HG03571 (cell line): Measurements from ENCODE around the gene NR1I2.

Experiments
- ATAC-seq: cut with Tn5 transposase; IDR thresholded peaks from one replicate; pipeline ENCODE4 v1.9.1; 2021; ENCODE audit not compliant: unreplicated experiment

Gene NR1I2

DNA sequence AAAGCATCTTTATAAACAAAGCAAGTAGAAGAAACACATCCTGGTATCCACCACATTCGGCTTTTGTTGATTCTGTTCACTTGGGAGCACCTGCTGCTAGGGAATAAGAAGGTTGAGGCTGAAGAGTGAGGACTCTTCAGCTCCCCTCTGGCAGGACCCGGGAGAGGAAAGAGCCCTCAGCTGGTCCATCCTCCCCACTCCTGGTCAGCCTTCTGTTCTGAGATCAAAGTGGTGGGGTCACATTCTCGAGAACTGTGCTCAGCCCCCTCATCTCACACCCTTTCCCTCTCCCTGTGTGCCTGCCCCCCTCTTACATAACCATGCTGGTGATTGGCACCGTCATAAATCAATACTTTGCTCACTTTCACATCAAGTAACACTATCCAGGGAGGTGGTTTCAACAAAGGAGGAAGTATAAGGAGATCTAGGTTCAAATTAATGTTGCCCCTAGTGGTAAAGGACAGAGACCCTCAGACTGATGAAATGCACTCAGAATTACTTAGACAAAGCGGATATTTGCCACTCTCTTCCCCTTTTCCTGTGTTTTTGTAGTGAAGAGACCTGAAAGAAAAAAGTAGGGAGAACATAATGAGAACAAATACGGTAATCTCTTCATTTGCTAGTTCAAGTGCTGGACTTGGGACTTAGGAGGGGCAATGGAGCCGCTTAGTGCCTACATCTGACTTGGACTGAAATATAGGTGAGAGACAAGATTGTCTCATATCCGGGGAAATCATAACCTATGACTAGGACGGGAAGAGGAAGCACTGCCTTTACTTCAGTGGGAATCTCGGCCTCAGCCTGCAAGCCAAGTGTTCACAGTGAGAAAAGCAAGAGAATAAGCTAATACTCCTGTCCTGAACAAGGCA lies at the start of gene NR1I2:
NR1I2 (plus strand) TSS at position 772 of the 869 bp plus-strand sequence.
- no peak for ATAC-seq

DNA sequence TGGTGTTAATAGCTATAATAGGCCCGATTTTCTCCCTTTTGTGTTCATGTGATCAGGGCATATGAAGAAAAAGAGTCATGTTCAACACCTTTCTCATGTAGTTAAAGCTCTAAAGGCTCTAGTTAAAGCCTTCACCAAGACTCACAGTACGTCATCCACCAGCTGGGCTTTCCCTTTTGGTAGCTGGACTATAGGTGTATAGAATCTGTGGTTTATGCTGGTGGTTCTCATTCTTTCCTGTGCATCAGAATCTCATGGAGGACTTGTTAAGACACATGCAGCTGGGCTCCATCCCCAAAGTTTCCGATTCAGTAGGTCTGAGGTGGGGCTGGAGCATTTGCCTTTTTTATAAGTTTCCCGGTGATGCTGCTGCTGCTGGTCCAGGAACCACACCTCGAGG lies 48.1 kb upstream of the NR1I2 start:
- ATAC-seq: no peak

DNA sequence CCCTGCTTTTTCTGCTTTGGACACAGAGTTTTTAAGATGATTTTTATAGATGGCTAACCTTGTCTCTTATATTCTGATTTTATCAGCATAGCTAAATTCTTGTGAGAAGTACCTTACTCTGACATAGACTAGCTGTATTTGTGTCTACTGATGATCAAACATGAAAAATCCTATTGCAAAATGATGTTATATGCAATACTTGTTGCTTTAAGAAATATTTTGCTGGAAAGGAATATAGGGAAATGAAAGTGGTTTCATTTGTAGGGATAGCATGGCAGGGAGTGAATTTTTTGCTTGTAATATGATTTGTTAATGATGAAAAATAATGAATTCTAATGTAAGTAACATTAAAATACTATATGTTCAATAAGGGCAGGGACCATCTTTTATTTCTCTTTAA lies 43.2 kb upstream of the NR1I2 start:
- no peak for ATAC-seq

DNA sequence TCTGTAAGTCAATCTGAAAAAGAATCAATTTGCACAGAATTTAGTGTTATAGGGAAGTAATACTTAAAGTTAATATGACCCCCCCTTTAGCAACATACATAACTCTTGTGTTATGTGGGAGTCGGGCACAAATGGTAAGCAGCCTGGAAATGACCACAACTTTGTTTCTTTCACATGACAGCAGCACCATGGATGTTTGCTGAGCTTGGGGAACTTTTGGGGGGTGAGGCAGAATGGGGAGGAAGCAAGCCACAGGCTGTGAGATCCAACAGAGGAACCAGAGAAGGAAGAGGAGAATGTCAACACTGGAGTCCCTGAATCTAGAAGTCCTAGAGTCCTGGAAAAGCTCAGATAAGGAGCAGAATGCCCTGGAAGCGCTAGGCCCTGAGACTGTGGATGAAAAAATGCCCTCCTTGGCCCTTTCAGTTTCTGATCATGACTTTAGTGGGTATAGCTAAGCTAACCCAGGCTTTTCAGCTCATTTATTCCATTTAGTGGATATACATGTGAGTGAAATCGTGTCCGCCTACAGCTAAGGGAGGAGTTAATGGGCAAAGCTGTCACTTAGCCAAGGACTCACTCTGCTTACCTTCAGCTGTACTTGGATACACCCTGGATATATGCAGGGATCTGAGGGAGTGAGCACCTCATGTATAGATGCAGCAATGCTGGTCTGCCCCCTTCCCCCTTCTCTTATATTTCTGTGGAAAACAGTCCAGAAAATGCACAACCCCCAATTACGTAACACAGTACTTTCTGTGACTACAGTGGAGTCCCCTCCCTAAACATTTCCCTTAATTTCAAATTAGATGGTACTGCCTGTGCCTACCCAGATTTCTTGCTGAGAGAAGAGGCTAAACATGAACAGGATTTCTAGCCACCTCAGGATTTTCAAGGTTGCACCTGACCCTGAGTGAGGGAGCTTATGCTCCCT lies 40.0 kb upstream of the NR1I2 start:
- no peak for ATAC-seq

DNA sequence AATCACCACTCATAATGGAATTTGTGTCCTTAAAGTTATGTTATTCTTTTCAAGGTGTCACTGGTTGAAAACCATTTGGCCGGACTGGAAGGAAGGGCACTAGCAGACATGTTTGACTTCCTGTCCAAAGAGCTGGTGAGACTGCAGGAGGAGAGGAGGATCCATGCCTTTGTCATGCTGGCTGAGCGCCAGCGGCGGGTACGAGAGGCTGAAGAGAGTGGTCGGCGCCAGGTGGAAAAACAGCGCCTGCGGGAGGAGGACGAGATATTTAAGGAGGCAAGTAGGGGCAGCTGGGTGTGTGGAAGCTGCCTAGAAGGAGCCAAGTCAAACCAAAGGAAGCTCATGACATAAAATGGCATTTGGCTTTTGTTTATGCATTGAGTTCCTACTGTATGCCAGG lies 38.0 kb upstream of the NR1I2 start:
- no peak for ATAC-seq

DNA sequence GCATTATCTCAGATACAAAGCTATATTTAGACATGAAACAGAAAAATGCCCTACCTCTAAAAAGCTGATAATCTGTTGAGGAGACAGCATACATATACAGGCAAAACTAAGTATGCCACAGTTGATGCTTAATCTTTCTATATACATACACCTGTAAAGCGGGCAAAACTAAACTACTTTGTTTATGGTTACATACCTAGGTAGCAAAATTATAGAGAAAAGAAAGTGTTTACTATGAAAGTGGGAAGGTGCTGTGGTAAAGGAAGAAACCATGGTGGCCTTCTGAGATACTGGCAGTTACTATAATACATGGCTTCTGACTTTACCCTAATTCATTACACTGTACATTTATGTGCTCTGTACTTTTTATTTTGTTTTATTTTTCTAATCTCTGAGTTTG lies 36.0 kb upstream of the NR1I2 start:
- no peak for ATAC-seq

DNA sequence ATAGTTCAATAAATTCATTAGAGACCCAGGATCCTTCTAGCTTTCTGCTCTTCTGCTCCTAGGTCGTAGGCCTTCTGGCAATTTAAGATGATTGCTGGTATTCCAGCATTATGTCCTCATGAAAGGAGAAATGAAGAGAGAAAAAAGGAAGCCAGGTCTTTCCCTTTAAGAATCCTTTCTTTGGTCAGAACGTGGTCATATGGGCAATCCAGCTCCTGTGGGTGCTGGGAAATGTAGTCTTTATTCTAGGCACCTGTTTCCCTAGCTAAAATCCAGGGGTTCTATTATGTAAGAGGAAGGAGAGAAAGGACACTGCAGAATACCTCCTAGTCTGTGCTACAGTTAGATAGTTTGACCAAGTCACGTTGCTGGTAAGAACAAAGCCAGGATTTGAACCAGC lies 35.5 kb upstream of the NR1I2 start:
- ATAC-seq: no peak

DNA sequence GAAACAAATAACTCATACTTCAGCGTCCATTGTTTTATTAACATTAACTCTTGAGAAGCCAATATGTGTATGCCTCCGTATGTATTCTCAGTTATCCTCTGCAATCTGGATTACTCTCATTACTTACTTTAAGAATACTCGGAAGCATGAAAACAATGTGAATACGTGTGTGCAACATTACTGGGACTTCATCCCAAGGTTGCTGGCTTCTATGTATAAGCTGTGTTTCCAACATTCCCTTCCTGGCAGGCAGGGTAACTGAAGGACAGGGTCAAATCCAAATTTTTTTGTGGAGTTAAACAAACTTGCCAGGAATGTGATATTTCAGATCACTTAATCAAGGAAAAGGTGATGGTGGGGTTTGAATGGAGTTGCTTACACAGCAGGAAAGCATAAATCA lies 34.5 kb upstream of the NR1I2 start:
- no peak for ATAC-seq

DNA sequence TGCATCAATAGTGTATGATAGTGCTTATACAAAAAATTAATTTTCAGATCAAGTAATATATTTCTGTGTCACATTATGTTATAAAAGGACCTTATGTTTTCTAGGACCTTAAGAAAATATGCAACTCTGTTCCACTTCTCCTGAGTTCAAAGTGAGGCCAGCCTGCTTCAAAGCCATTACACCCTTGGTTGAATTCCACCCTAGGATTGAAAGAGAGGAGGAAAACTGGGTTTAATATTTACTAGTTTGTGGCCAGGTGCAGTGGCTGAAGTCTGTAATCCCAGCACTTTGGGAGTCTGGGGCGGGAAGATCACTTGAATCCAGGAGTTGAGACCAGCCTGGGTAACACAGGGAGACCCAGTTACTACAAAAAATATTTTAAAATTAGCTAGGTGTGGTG lies 32.9 kb upstream of the NR1I2 start:
- no peak for ATAC-seq

DNA sequence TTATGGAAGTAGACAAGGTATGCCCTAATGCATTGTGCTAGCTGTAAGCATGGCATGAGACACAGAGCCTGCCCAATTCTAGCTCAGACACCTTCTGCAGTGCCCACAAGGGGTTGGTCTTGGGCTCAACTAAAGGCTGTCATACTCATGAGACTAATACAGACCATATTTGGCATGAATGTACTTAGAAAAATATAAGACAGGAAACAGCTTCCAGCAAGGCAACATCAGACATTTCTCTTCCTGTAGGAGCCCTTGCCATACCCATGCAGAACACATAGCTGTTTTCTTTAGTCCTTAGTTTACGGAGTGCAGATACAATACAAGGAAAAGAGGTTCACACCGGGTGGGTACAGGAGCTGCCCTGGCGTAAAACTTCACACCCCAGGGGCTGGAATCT lies 30.5 kb upstream of the NR1I2 start:
- no peak for ATAC-seq

DNA sequence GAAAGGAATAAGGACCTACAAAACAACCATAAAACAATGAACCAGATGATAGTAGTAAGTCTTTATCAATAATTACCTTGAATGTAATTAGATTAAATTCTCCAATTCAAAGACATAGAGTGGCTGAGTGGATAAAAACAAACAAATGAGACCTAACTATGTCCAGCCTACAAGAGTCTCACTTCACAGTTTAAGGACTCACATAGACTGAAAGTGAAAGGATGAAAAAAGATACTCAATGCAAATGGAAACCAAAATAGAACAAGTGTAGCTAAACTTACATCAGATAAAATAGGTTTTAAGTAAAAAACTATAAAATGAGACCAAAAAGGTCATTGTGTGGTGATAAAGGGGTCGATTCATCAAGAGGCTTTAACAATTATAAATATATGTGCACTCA lies 21.9 kb upstream of the NR1I2 start:
- ATAC-seq: peak; percentile 76

DNA sequence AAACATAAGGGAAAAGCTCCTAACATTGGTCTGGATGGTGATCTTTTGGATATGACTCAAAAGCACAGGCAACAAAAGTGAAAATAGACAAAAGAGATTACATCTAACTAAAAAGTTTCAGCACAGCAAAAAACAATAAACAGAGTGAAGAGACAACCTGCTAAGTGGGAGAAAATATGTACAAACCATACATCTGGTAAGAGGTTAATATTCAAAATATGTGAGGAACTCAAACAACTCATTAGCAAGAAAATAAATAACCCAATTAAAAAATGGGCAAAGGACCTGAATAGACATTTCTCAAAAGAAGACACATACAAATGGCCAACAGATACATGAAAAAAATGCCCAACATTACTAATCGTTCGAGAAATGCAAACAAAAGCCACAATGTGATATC lies 19.0 kb upstream of the NR1I2 start:
- no peak for ATAC-seq

DNA sequence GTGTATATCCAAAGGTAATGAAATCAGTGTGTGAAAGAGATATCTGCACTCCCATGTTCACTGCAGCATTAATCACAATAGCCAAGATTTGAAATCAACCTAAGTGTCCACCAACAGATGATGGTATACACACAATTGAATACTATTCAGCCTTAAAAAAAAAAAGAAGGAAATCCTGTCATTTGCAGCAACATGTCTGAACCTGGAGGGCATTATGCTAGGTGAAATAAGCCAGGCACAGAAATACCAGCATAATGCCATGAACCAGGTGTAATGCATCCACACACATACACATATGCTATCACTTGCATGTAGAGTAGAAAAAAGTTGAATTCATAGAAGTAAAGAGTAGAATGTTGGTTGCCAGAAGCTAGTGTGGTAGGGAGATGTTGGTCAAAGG lies 18.4 kb upstream of the NR1I2 start:
- no peak for ATAC-seq

DNA sequence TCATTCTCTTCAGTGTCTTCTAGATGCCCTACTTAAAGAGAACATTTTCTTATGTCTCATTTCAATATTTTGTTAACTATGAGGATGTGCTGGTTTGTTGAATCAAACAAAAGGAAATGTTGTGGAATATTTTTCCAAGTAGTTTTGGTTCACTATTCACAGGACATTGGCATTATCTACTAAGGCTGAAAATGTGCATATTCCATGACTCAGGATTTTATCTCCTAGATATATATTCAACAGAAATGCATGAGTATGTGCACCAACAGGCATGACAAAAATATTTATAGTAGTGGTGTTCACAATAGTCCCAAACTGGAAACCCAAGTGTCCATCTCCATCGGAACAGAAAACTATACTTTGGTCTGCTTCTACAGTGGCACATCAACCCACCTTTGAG lies 16.7 kb upstream of the NR1I2 start:
- ATAC-seq: no peak

DNA sequence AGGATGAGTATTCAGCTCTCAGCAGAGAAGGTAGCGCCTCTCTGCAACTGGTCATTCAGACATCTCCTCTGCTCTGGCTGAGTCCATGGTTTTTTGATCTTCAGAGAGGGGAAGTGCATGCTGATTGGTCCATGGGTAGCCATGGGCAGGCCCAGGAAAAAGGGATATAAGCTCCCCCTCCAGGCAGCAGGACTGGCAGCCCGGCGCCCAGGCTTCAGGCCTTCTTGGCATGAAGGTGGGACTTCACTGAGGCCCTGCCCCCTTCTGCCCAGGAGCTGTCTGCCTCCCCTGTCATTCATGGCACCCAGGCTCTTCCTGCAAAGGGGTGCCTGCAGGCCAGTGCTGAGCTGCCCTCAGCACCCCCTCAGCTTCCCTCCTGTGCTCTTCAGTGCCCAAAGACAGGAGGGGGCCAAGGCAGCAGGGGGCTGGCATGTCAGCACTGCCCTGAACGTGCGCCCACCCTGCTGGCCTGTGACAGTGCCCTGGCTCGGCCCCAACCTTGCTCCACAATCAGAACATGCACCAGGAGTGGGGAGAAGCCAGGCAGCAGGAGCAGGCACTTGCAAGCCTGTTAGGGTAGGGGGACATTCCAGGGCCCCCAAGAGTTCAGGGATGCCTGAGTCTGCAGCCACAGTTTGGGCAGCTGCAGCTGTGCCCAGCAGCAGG lies 13.8 kb upstream of the NR1I2 start:
- no peak for ATAC-seq

DNA sequence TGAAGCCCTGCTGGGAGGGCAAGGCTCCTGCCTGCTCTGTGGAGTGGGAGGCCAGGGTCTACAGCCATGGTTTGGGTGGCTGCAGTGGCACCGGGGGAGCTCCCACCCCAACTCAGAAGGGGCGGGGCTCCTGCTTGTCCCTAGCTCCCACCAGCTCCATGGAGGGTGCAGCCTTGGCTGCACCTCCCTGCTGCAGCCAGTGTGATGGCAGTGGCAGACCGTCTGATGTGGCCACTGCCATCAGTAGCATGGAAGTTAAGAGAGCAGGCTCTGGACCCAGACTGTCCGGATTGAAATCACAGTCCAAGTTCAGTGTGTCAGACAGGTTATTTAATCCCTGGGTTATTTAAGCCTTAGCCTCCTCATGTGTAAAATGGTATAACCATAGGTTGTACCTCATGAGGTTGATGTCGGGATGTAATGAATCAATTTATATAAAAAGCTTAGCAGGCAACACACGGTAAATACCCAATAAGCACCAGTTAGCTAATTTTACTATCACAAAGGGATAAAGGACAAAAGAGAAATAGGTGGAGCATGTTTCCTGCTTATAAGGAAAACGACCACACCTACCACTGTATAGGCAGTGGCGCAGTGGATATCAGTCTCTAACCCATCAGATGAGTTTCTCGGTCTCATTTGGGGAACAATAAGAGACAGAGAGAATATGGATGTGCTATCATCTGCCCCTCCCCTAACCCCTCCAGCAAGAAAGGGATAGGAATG lies 13.1 kb upstream of the NR1I2 start:
- no peak for ATAC-seq

DNA sequence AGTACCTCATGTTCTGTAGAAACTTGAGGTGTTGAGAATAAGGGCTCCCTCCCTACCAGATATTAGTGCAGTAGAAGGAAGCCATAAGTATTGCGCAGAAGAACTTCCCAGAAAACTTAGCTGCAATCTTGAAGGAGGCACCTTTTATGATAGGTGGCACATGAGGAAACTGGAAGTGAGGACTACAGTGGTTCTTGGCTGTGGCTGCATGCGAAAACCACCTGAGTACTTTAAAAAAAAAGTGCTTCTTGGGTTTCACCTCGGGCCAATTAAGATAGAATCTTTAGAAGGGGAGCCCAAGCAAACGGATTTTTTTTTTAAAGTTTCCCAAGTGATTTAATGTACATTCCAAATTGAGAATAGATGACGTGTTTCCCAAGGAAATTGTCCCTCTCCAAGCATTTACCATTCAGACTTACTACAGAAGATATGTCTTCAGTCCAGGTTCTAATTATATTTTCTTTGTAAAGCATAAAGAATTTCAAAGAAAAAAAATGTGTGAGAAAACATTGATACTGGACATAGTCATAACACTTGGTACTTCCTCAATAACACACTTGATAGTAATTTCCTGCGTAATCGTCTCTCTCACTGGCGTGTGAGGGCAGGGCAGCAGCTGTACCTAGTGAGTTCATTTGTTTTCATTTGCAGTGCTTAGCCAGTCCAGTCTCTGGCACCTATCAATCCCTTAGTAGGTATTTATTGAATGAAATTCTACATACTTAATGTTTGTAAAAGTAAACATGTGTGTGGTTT lies 12.3 kb upstream of the NR1I2 start:
- no peak for ATAC-seq

DNA sequence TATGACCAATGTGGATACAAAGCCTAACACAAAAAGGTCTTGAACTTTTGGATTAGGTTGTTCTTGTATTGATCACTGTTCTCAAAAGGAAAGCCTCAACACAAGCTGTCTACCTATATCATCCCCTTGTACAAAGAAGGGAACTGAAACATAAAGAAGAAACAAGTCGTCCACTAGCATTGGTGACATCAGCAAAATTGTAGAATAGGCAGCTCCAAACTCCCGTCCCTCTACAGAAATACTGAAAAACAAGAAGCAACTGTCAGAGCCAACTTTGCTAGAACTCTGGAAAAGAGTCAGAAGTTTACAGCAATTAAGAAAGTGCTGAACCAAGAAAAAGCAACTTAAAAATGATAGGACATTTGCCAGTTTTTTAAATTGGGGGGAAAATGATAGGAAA lies 7.5 kb upstream of the NR1I2 start:
- no peak for ATAC-seq

DNA sequence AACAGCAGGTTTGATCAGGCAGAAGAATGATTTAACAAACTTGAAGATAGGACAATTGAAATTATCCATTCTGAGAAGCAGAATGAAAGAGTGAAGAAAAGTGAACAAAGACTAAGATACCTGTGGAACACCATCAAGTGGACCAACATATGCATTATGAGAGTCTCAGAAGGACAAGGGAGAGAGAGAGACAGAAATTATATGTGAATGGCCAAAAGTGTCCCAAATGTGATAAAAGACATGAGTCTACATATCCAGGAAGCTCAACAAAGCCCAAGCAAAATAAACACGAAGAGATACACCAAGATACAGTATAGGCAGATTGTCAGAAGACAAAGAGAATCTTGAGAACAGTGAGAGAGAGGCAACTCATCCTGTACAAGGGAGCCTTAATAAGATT lies 5.6 kb upstream of the NR1I2 start:
- no peak for ATAC-seq

DNA sequence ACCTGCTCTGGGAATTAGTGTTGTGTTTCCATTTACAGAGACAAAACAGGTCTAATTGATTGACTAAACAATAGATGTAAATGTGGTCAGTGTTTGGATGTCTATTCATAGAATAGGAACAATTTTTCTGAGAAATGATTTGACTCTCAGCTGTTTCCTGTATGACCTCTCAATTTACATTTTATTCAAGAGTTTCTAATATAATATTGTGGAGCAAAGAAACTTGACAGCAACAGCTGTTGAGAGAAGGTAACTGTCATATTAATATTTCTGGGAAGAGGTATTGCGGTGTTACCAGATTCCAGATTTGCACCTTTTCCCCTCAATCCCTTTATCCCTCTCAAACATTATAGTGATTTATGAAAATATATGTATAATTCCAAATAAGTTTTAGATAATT lies 3.7 kb upstream of the NR1I2 start:
- no peak for ATAC-seq
